NCI-H2171 treated with DMSO at 0.1 percent for 48 hours (cell line): ENCODE measurements around the gene OR10R2.

ENCODE experiments used
- DNase-seq: peaks from one replicate; lab custom pipeline; 2025; lab: John Stamatoyannopoulos, UW

The OR10R2 gene

GRCh38 chr1:158527190-158527815, 55.3 kb downstream of the OR10R2 start:
- peak; percentile 64 for DNase-seq
